Activated B cell treated with CpG ODN at 0.5 μM for 24 hours (primary cell): ENCODE data around the gene CDSN. TPM values are rescaled to one million over a fixed set of nuclear protein-coding genes. Genes with fewer than 3 reads are reported as not detected.
A peak's percentile ranks its signal among the peaks of the same experiment; 100 is the strongest.

ENCODE experiments used
- ATAC-seq: fragments of 200-7000 bp; cut with Tn5 transposase; one replicate; pipeline ENCODE4 v1.10.0; 2021; ENCODE audit warnings: low read depth, mild to moderate bottlenecking, moderate library complexity
- CTCF ChIA-PET: fragments of 350-600 bp; sonication (Branson Sonifier 250); formaldehyde crosslinking; loops from one replicate; lab custom pipeline; 2021; ENCODE audit warnings: antibody characterized with exemption; lab: Charles Lee
- POLR2A ChIA-PET: fragments of 350-600 bp; sonication (Branson Sonifier 250); formaldehyde crosslinking; loops from one replicate; lab custom pipeline; 2021; ENCODE audit warnings: antibody characterized with exemption; lab: Charles Lee
- DNase-seq: peaks from one replicate; pipeline ENCODE4 v3.0.0; 2022
- H3K27ac Mint-ChIP-seq: one replicate; pipeline ENCODE4 v1.8.0; 2020; ENCODE audit warnings: mixed read lengths
- H3K27me3 Mint-ChIP-seq: one replicate; pipeline ENCODE4 v1.8.0; 2021; ENCODE audit warnings: mixed read lengths
- H3K36me3 Mint-ChIP-seq: one replicate; pipeline ENCODE4 v1.8.0; 2021; ENCODE audit warnings: low read depth, mixed read lengths
- H3K4me1 Mint-ChIP-seq: one replicate; pipeline ENCODE4 v1.8.0; 2021; ENCODE audit warnings: mixed read lengths
- H3K4me3 Mint-ChIP-seq: one replicate; pipeline ENCODE4 v1.8.0; 2020; ENCODE audit warnings: mild to moderate bottlenecking, mixed read lengths
- H3K9me3 Mint-ChIP-seq: one replicate; pipeline ENCODE4 v1.8.0; 2020; ENCODE audit warnings: mixed read lengths
- intact Hi-C: fragments of 100-400 bp; cut with micrococcal nuclease; formaldehyde crosslinking; loops from one replicate; pipeline ENCODE4 v1.15.1; 2024
- total RNA-seq: library from RNA; stranded (reverse); gene quantifications from 2 replicates; pipeline ENCODE4 v1.2.3, GENCODE V29; 2022
- TF ChIP-seq, protein P1 (sequence below): fragments of 200-600 bp; IDR thresholded peaks from one replicate; pipeline ENCODE4 v1.8.0; 2022; ENCODE audit warnings: antibody characterized with exemption, mild to moderate bottlenecking

CDSN gene
- total RNA-seq, 1 donor from 2014 or later: not detected

DNA sequence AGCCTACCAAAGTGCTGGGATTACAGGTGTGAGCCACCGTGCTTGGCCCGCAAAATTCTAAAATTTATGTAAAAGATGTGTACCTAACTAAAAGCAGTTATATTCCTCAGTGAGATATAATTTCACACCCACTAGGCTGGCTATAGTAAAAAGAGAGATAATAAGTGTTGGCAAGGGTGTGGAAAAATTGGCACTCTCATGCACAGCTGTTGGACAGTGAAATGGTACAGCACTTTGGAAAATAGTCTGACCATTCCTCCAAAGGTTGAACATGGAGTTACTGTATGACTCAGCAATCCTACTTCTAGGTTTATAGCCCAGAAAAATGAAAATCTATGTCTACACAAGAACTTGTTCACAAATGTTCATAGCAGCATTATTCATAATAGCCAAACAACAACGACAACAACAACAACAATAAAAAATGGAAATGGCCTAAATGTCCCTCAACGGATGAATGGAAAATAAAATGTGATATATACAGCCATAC lies 21.8 kb downstream of the CDSN start:
- intact Hi-C loops: no loop called here
- Mint-ChIP-seq H3K4me1 (peaks cover 17% of the 10 kb centered on the region), H3K4me3 (no peak overlapping the region), H3K27me3 (peaks cover 3% of the 10 kb centered on the region), H3K9me3 (no peaks in the 10 kb centered on the region), H3K27ac (no peak overlapping the region), H3K36me3 (no peaks in the 10 kb centered on the region)
- DNase-seq (no peak), ATAC-seq (no peak)
- POLR2A ChIA-PET: no interaction called here
- TF ChIP-seq, protein P1, sequence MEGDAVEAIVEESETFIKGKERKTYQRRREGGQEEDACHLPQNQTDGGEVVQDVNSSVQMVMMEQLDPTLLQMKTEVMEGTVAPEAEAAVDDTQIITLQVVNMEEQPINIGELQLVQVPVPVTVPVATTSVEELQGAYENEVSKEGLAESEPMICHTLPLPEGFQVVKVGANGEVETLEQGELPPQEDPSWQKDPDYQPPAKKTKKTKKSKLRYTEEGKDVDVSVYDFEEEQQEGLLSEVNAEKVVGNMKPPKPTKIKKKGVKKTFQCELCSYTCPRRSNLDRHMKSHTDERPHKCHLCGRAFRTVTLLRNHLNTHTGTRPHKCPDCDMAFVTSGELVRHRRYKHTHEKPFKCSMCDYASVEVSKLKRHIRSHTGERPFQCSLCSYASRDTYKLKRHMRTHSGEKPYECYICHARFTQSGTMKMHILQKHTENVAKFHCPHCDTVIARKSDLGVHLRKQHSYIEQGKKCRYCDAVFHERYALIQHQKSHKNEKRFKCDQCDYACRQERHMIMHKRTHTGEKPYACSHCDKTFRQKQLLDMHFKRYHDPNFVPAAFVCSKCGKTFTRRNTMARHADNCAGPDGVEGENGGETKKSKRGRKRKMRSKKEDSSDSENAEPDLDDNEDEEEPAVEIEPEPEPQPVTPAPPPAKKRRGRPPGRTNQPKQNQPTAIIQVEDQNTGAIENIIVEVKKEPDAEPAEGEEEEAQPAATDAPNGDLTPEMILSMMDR: no peak
- CTCF ChIA-PET: no interaction called here

DNA sequence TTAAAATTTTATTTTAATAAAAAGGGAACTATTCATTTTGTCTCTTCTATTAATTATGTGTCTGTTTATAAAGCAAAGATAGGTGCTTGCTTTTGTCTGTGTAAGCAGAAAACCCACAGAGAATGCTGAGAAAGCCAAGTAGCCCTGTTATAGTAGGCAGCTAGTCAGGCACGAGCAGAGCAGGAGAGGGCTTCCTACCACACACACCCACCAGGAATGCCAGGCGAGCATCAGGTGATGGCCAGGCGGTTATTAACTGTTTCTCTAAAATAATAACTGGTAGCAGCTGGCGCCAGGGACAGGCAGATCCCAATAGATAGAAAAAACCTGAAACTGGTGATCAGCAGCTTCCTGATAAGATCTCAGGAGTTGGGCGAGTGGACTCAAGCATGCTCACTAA lies 23.6 kb downstream of the CDSN start:
- Mint-ChIP-seq H3K27me3 (no peaks in the 10 kb centered on the region), H3K36me3 (no peaks in the 10 kb centered on the region), H3K4me1 (peaks cover 17% of the 10 kb centered on the region), H3K4me3 (no peak overlapping the region), H3K9me3 (no peaks in the 10 kb centered on the region), H3K27ac (no peak overlapping the region)
- TF ChIP-seq, protein P1: no peak
- ChIA-PET CTCF (interaction anchor here (1.2 kb wide), 1 partner anchor 9 kb away, joined by 3 read pairs; no protein-coding TSS in a partner anchor), POLR2A (no interaction called here)
- ATAC-seq (no peak), DNase-seq (no peak)
- intact Hi-C loops: no loop called here

DNA sequence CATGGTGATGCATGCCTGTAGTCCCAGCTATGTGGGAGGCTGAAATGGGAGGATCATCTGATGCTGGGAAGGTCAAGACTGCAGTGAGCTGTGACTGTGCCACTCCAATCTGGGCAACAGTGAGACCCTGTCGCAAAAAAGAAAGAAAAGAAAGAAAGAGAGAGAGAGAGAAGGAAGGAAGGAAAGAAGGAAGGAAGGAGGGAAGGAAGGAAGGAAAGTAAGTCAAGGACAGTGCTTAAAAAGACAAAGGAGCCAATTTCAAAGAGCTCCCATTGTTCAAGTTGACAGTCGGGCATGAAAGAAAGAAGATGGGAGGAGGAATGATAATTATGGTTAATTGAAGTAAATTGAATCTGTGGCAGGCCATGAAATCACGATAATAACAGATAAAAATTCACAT lies 24.0 kb downstream of the CDSN start:
- H3K27ac Mint-ChIP-seq: no peak overlapping the region

DNA sequence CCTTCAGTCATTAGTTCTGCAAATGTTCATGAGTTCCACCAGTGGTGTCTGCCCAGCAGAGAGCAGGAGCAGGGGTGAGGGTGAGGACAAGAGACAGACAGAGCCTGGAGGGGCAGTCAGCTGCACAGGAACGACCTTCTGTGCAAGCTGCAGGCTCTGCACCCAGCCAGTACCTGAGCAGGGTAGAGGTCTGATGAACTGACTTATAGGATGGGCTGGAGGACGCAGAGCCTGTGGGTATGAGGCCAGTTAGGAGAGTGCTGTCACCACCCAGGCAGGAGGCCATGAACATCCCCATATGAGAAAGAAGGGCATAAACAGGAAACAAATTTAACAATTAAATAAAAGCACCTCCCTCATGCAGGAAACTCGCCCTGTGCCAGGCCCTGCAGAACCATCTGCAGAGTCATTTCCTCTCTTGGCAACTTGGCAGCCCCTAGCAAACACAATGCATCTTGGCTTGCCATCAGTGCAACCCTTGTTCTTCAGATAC lies 25.8 kb downstream of the CDSN start:
- TF ChIP-seq, protein P1: no peak
- DNase-seq (no peak), ATAC-seq (peak; percentile 45)
- Mint-ChIP-seq H3K36me3 (no peaks in the 10 kb centered on the region), H3K9me3 (no peaks in the 10 kb centered on the region), H3K27ac (peak overlapping the region; percentile 62), H3K4me1 (peaks cover 17% of the 10 kb centered on the region), H3K4me3 (no peak overlapping the region), H3K27me3 (no peaks in the 10 kb centered on the region)
- intact Hi-C loops: no loop called here
- ChIA-PET POLR2A (no interaction called here), CTCF (interaction anchor here (0.9 to 1.7 kb wide), 4 partner anchors 8 to 180 kb away, joined by 3 to 12 read pairs (median 4); partner anchors contain the start of gene VARS2)

More for the DNA sequence above, 24.0 kb downstream of the CDSN start:
- DNase-seq (no peak), ATAC-seq (no peak)
- Mint-ChIP-seq H3K27me3 (no peaks in the 10 kb centered on the region), H3K9me3 (no peaks in the 10 kb centered on the region), H3K4me3 (no peak overlapping the region), H3K4me1 (peaks cover 17% of the 10 kb centered on the region), H3K36me3 (no peaks in the 10 kb centered on the region)
- TF ChIP-seq, protein P1: no peak
- POLR2A ChIA-PET: no interaction called here
- CTCF ChIA-PET: interaction anchor here (1.2 kb wide), 1 partner anchor 9 kb away, joined by 3 read pairs; no protein-coding TSS in a partner anchor
- intact Hi-C loops: no loop called here

DNA sequence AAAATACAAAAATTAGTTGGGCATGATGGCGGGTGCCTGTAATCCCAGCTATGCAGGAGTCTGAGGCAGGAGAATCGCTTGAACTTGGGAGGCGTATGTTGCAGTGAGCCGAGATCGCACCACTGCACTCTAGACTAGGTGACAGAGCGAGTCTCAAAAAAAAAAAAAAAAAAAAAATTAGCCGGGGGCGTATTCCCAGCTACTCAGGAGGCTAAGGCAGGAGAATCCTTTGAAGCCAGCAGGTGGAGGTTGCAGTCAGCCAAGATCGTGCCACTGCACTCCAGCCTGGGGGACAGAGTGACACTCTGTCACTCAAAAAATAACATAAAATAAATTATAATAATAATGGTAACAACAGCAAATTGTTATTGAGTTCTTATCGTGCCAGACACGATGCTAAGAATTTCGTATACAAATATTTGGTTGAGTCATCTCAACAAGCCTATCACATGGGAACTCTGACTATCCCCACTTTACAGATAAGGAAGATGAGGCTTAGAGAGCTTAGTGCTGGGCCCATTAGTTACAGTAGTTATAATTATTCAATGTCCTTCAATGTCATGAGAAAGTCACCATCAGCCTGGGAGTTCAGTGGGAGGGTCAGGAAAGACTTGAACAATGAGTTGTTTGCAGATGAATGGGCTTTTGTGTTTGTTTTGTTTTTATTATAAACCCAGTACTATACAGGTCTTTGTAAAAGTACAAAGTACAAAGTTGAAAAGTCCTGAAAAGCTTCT lies 27.3 kb downstream of the CDSN start:
- no peak overlapping the region for H3K27ac Mint-ChIP-seq
- POLR2A ChIA-PET: interaction anchor here (0.6 kb wide), 1 partner anchor 243 kb away, joined by 3 read pairs; no protein-coding TSS in a partner anchor
- H3K4me3 Mint-ChIP-seq: no peak overlapping the region
- DNase-seq (no peak), ATAC-seq (no peak)
- TF ChIP-seq, protein P1: no peak
- H3K4me1 Mint-ChIP-seq: peaks cover 17% of the 10 kb centered on the region
- CTCF ChIA-PET: interaction anchor here (1.3 to 1.7 kb wide), 3 partner anchors 9 to 14 kb away, joined by 4 to 12 read pairs (median 5); no protein-coding TSS in a partner anchor
- H3K9me3 Mint-ChIP-seq: no peaks in the 10 kb centered on the region
- no peaks in the 10 kb centered on the region for H3K27me3 Mint-ChIP-seq
- intact Hi-C loops: no loop called here
- no peaks in the 10 kb centered on the region for H3K36me3 Mint-ChIP-seq
